NCI-H128 (cell line): ENCODE results near the gene MEGF8.
"Not testable (repeated sequence)": the region's sequence is repeated elsewhere in the genome, so short reads cannot be mapped to it uniquely, and the experiment has no call there.

Source experiments
- DNase-seq: peaks from one replicate; lab custom pipeline; 2025; ENCODE audit not compliant: unreplicated experiment; lab: John Stamatoyannopoulos, UW

The MEGF8 gene

DNA sequence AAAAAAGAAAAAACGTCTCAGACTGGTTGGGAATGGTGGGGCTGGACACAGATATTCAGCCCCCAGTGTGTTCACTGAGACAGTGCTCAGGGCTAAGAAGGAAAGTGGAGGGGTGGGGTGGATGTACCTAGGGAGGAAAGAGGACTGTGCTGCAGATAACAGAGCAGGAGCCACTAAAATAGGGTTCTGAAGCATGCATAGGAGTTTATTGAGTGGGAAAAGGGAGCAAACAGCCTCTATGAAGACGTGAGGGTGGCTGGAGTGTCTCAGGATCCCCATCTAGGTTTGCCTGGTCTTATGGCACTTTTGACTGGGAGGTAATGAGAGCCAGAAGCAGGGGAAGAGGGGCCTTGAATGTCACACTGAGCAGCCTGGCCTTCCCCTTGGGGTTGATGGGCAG lies 3.4 kb downstream of the MEGF8 start:
- DNase-seq = no peak

DNA sequence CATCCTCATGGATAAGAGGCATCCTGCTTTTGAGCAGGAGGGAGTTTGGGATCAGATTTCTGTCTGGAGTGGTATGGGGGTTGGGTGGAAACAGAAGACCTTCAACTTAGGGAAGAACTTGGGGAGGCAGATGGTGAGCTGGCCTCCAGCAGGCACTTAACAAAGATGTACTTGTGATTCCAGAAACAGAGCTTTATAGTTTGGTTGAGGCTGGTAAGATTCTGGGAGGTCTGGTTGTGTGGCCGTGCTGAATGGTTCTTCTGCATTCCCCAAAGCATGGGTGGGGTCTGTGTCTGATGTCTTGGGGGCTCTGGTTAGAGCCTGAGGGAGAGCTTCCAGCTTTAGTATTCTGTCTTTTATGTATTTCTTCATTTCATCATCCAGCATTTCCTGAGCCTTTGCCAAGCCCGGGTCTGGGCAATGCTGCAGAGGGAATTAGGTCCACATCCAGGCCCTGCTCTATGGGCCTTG lies 4.8 kb downstream of the MEGF8 start:
- peak; percentile 28 for DNase-seq

DNA sequence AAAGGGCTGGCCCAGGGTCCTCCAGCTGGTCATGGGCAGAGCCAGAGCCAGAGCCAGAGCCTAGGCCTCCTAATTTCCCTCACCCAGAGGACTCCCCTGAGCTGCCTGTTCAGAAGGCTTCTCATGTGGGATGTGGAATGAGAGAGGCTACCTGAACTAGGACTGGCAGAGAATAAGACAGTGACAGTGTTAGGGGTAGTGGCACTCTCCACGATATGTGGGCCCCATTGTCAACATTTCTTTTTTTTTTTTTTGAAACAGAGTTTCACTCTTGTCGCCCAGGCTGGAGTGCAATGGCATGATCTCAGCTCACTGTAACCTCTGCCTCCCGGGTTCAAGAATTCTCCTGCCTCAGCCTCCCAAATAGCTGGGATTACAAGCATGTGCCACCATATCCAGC lies 5.9 kb downstream of the MEGF8 start:
- DNase-seq = not testable (repeated sequence)

DNA sequence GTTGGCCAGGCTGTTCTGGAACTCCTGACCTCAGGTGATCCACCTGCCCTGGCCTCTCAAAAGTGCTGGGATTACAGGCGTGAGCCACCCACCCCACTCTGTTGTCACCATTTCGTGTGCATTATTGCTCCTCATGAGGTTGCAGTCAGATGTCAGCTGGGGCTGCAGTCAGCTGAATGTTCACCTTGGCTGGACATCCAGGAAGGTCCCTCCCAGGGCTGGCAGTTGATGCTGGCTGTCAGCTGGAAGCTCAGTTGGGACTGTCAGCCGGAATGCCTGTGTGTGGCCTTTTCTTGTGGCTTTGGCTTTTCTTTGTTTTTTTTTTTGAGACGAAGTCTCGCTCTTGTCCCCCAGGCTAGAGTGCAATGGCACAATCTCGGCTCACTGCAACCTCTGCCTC lies 6.6 kb downstream of the MEGF8 start:
- DNase-seq = no peak

DNA sequence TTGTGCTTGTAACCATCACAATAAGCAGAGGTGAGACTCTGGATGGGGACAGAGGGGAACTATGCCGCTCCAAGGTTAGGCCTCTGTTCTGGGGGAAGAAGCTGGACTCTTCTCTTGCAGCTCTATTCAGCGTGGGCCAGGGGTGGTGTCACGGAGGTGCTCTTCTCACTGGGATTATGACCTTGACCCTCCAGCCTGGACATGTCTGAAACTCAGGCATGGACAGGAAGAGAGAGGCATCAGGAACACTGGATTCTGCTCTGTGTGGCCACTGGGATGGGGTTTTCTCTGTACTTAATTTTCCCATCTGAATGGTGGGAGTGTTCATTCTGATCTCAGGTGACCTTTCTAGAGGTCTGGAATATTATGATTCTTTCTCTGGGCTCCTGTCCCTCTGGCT lies 7.6 kb downstream of the MEGF8 start:
- no peak for DNase-seq

DNA sequence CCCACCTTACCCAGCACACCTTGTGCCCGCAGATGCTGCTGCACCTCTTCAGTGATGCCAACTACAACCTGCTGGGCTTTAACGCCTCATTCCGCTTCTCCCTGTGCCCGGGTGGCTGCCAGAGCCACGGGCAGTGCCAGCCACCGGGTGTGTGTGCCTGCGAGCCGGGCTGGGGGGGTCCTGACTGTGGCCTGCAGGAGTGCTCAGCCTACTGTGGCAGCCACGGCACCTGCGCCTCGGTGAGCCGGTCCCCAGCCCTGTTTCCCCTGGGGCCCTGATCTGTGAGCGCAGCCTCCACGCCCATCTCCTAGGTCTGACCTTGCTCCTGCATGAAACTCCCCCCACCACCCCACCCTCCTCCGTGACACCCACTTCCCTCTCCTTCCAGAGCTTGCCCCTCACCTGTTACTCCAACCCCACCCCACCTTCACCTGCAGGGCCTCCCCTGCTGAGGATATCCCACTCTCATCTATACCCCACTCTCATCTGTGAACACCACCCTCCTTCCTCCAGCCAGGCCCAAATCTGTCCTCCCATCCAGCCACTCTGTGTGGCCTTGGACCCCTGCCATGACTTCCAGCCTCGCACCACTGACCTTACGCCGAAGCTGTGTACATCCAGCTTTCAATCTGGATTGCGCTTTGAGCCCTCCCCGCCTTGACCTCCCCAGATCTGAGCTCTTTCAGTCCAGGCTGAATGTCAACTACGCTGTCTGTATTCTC lies 8.7 kb downstream of the MEGF8 start:
- no peak for DNase-seq

DNA sequence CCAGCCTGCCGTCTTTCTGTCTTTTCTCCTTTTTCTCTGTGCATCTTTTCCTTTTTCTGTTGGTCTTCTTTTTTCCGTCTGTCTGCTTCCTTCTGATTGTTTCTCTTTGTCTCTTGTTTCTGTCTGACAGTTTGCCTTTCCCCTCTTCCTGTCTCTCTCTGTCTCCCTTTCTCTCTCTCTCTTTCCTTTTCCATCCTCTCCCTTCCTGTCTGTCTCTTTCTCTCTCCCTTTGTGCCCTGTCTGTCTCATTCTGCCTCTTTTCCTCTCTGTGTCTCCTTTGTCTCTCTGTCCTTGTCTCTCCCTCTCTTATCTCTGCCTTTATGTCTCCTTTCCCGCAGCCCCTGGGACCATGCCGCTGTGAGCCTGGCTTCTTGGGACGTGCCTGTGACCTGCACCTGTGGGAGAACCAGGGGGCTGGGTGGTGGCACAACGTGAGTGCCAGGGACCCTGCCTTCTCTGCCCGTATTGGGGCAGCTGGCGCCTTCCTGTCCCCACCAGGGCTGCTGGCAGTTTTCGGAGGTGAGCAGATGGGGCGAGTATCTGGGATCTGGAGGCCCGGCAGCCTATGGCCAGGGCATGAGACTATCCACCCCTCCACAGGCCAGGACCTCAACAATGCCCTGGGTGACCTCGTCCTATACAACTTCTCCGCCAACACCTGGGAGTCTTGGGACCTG lies 9.4 kb downstream of the MEGF8 start:
- no peak for DNase-seq

DNA sequence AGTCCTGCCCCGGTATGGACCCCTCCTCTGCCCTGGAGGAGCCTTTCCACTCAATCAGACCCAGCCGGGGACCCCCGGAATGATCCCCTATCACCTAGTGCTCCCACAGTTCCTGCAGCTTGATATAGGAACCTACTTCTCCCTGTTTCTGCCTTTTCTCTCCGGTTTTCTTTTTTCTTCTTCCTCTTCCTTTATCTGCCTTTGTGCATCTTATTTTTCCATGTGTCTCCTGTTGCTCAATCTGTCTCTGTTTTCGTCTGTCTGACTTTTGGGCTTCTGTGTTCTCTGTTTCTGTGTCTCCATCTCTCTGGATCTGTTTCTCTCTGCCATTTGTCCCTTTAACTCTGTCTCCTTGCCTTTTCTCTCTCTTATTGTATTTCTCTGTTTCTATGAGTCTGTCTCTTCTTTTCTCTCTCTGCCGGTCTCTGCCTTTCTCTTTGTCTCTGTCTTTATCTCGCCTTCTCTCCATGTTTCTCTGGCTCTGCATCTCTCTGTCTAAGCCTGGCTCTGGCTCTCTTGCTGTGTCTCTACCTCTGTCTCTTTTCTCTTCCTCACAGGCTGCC lies 10.0 kb downstream of the MEGF8 start:
- no peak for DNase-seq

DNA sequence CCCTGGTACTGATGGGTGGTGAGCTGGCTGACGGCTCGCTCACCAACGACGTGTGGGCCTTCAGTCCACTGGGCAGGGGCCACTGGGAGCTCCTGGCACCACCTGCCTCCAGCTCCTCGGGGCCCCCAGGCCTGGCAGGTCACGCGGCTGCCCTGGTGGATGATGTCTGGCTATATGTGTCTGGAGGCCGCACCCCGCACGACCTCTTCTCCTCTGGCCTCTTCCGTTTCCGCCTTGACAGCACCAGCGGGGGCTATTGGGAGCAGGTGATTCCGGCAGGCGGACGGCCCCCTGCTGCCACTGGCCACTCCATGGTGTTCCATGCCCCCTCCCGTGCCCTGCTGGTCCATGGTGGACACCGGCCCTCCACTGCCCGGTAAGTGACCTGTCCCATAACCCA lies 10.5 kb downstream of the MEGF8 start:
- no peak for DNase-seq

DNA sequence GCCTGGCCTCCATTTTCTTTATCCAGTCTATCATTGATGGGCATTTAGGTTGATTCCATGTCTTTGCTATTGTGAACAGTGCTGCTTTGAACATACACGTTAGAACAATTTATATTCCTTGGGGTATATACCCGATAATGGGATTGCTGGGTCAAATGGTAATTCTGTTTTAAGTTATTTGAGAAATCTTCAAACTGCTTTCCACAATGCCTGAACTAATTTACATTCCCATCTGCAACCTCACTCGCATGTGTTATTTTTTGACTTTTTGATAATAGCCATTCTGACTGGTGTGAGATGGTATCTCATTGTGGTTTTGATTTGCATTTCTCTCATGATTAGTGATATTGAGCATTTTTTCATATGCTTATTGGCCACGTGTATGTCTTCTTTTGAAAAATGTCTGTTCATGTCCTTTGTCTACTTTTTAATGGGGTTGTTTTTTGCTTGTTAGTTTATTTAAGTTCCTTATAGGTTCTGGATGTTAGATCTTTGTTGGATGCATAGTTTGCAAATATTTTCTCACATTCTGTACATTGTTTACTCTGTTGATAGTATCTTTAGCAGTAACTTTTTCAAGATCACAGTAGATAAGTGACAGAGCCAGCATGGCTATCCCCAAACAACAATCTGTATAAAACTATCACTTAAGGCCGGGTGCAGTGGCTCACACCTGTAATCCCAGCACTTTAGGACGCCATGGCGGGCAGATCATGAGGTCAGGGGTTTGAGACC lies 13.9 kb downstream of the MEGF8 start:
- not testable (repeated sequence) for DNase-seq

DNA sequence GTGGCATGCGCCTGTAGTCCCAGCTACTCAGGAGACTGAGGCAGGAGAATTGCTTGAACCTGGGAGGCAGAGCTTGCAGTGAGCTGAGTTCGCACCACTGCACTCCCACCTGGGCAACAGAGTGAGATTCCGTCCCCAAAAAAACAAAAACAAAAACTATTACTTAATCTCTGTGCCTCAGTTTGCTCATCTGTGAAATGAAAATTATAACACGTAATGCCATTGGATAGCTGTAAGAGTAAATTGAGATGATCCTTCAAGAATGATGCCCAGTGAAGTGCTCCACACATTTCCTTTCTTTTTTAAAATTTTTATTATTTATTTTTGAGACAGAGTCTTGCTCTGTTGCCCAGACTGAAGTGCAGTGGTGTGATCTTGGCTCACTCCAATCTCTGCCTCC lies 14.5 kb downstream of the MEGF8 start:
- DNase-seq = not testable (repeated sequence)

DNA sequence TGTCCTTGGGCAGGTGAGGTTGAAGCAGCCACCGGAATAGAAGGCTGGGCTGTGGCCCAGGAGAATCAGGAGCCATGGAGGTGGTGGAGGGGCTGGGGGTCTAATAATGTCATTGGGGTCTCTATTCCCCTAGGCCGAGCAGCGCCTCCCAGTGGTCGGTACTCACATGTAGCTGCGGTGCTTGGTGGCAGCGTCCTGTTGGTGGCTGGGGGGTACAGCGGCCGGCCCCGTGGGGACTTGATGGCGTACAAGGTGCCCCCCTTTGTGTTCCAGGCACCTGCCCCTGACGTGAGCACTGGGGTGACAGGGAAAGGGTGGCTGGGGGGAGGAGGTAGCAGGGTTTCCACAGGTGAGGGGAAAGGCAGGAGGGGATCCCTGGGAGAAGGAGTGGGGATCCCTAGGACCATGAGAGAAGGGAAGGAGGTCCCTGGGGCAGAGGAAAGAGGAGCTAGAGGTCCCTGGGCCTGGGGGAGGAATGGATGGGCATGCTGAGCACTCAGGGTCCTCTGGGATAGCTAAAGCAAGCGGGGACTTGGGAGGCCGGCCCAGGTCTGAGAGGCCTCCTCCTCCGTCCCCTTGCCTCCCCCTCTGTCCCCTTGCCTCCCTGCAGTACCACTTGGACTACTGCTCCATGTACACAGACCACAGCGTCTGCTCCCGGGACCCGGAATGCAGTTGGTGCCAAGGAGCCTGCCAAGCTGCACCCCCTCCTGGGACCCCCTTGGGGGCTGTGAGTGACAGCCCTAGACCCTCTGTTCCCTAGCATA lies 18.1 kb downstream of the MEGF8 start:
- no peak for DNase-seq

DNA sequence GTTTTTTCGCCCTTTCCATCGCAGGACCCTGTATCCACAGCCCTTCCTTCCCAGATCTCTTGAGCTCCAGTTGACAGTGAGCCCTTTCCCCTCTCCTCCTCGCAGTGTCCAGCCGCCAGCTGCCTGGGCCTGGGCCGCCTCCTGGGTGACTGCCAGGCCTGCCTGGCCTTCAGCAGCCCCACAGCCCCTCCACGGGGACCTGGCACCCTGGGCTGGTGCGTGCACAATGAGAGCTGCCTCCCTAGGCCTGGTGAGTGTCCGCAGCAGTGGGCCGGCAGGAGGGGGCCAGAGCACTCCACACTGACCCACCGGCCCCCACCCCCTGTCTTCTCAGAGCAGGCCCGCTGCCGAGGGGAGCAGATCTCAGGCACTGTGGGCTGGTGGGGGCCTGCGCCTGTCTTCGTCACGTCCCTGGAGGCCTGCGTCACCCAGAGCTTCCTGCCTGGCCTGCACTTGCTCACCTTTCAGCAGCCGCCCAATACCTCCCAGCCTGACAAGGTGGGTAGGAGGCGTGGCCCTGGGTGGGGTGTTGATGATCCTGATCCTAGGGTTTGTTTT lies 19.0 kb downstream of the MEGF8 start:
- no peak for DNase-seq

DNA sequence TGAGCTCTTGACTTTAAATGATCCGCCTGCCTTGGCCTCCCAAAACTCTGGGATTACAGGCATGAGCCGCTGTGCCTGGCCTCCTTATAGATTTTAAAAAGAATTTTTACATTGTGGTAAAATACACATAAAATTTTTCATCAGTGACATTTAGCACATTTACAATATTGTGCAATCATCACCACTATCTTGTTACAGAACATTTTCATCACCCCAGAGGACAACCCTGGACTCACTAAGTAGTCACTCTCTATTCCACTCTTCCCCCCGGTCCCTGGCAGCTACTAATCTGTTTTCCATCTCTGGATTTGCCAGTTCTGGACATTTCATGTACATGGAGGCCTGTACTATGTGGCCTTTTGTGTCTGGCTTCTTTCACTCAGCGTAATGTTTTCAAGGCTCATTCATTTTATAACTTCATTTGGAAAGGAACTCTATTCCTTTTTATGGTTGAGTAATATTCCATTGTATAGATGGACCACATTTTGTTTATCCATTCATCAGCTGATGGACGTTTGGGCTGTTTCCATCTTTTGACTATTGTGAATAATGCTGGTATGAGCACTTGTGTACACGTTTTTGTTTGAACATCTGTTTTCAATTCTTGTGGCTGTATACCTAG lies 19.9 kb downstream of the MEGF8 start:
- no peak for DNase-seq

DNA sequence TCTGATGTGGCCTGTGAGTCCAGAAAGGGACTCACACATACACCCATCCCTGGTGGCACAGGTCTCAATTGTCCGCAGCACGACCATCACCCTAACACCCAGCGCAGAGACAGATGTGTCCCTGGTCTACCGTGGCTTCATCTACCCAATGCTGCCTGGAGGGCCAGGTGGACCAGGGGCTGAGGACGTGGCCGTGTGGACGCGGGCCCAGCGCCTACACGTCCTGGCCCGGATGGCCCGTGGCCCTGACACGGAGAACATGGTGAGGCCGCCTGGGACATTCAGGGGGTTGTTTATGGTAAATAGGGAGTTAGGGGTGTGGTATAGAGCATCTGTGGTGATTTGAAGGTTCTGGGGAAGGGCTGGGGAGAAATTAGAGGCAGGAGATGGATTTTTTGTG lies 22.8 kb downstream of the MEGF8 start:
- DNase-seq = no peak

DNA sequence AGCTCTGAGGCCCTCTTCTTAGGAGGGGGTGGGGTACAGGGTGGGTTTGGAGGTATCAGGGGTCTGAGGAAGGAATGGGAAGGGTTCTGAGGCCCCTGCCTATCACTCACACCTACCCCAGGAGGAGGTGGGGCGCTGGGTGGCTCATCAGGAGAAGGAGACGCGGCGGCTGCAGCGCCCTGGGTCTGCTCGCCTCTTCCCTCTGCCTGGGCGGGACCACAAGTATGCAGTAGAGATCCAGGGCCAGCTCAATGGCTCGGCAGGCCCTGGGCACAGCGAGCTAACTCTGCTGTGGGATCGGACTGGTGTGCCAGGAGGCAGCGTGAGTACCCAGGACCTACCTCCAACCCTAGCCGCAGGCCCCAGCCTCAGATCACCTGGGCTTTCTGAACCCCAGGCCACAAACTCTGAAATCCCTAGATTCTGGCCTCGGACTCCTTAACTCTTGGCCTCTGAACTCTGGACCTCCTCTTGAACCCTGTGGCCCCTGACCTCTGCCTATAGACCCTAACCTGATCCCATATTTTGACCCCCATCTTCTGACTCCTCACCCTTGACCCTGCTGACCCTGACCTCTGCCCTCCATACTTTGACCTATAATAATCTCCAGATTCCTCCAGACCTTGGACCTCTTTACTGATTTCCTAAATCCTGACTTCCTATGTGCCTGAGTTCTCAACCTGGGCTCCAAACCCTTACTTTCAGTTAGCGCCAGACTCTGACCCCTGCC lies 24.1 kb downstream of the MEGF8 start:
- DNase-seq = no peak

DNA sequence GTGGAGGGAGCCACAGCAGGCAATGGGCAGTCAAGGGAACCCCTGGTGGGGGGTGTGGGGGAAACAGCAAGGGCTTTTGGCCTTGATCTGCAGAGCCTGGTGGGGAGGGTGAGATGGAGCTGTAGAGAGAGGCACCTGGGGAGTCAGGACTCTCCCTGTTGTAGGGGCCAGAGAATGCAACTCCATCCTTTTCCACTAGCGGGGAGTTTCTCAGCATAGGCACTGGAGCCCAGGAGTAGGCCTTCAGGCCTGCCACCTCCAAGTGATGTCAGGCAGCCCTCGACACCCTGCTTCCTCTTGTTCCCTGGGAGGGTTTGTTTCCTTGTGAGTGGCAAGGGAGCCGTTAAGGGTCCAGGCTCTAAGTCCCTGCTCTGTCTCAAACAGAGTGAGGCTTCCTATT lies 25.0 kb downstream of the MEGF8 start:
- no peak for DNase-seq

DNA sequence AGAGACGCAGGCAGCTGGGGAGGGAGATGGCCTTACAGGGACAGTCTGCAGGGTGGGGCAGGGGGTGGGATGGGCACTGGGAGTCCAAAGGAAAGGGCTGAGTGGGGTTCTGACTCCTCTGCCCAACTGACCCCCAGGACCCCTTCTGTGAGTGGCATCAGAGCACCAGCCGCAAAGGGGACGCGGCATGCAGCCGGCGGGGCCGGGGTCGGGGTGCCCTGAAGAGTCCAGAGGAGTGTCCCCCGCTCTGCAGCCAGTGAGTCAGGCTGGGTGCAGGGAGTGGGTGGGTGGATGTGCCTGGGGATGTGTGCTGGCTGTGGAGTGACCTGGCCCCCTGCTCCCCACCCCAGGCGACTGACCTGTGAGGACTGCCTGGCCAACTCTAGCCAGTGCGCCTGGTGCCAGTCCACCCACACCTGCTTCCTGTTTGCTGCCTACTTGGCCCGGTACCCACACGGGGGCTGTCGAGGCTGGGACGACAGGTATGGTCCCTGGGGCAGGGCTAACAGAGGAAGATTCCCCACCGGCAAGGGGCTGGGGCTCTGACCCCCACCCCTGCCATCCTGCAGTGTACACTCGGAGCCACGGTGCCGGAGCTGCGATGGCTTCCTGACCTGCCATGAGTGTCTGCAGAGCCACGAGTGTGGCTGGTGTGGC lies 25.8 kb downstream of the MEGF8 start:
- no peak for DNase-seq
